Endodermal cell (in vitro differentiated cells): Measurements from ENCODE around the gene LRRC75B. TPM values are rescaled to one million over a fixed set of nuclear protein-coding genes. Genes with fewer than 3 reads are reported as not detected.

Experiments
- DNase-seq: peaks from one replicate; pipeline ENCODE4 v3.0.0-alpha.2; 2017
- H3K27ac ChIP-seq: 2 replicates; pipeline ENCODE4 v1.5.1; 2013; ENCODE audit warnings: mild to moderate bottlenecking, low read depth, low read length, moderate library complexity
- H3K27me3 ChIP-seq: 2 replicates; pipeline ENCODE4 v1.6.1; 2013; ENCODE audit warnings: mild to moderate bottlenecking, low read length, moderate library complexity; ENCODE audit not compliant: insufficient read depth, control insufficient read depth, poor library complexity, severe bottlenecking
- H3K36me3 ChIP-seq: 2 replicates; pipeline ENCODE4 v1.7.0; 2013; ENCODE audit warnings: mild to moderate bottlenecking, low read length, moderate library complexity; ENCODE audit not compliant: control insufficient read depth, insufficient read depth
- H3K4me1 ChIP-seq: one replicate; pipeline ENCODE4 v1.7.0; 2013; ENCODE audit warnings: low read length; ENCODE audit not compliant: control insufficient read depth, insufficient read depth
- H3K4me3 ChIP-seq: 2 replicates; pipeline ENCODE4 v1.5.1; 2013; ENCODE audit warnings: mild to moderate bottlenecking, low read length, moderate library complexity
- H3K9ac ChIP-seq: 2 replicates; pipeline ENCODE4 v1.6.1; 2013; ENCODE audit warnings: mild to moderate bottlenecking, low read length, moderate library complexity; ENCODE audit not compliant: poor library complexity, severe bottlenecking; ENCODE audit errors: extremely low read depth
- H3K9me3 ChIP-seq: 2 replicates; pipeline ENCODE4 v1.6.1; 2013; ENCODE audit warnings: mild to moderate bottlenecking, low read length, moderate library complexity; ENCODE audit not compliant: control insufficient read depth
- H3K27ac Mint-ChIP-seq: 2 replicates; pipeline ENCODE4 v1.8.0; 2020; ENCODE audit warnings: mixed read lengths
- H3K27me3 Mint-ChIP-seq: 2 replicates; pipeline ENCODE4 v1.8.0; 2021; ENCODE audit warnings: mild to moderate bottlenecking, mixed read lengths; ENCODE audit not compliant: insufficient read depth
- H3K36me3 Mint-ChIP-seq: 2 replicates; pipeline ENCODE4 v1.8.0; 2020; ENCODE audit warnings: low read depth, mixed read lengths
- H3K4me1 Mint-ChIP-seq: 2 replicates; pipeline ENCODE4 v1.8.0; 2020; ENCODE audit warnings: mixed read lengths
- H3K4me3 Mint-ChIP-seq: 2 replicates; pipeline ENCODE4 v1.8.0; 2020; ENCODE audit warnings: mild to moderate bottlenecking, moderate library complexity, mixed read lengths
- H3K9me3 Mint-ChIP-seq: 2 replicates; pipeline ENCODE4 v1.8.0; 2020; ENCODE audit warnings: mild to moderate bottlenecking, mixed read lengths
- CTCF ChIP-seq: fragments of 200-600 bp; sonication (generic); conservative IDR thresholded peaks from 2 replicates; pipeline ENCODE4 v1.5.0; 2021; ENCODE audit warnings: antibody characterized with exemption, mild to moderate bottlenecking
- WGBS, 2 experiments: methylation state at CpG; one replicate each; pipeline versions ENCODE4 v1.1.5 to v1.1.7; 2013; ENCODE audit warnings: missing lambda C conversion rate in 2 of 2, mixed read lengths in 1 of 2; ENCODE audit not compliant: insufficient coverage in 1 of 2, insufficient read length in 1 of 2; 5-methylcytosine and 5-hydroxymethylcytosine counted together
- total RNA-seq, 2 donors: library from RNA; stranded (reverse); fragmentation: NEBNext Ultra II Directional in 1 of 2; extraction: Animal tissue kit (Norgen Biotek cat#: 25700) in 1 of 2; gene quantifications; 2 replicates in 1 of 2; 3 replicates in 1 of 2; pipeline ENCODE4 v1.2.1, GENCODE V29; 2021

LRRC75B gene
- total RNA-seq, 2 donors from 2014 or later: 27.4 to 31.2 TPM

DNA sequence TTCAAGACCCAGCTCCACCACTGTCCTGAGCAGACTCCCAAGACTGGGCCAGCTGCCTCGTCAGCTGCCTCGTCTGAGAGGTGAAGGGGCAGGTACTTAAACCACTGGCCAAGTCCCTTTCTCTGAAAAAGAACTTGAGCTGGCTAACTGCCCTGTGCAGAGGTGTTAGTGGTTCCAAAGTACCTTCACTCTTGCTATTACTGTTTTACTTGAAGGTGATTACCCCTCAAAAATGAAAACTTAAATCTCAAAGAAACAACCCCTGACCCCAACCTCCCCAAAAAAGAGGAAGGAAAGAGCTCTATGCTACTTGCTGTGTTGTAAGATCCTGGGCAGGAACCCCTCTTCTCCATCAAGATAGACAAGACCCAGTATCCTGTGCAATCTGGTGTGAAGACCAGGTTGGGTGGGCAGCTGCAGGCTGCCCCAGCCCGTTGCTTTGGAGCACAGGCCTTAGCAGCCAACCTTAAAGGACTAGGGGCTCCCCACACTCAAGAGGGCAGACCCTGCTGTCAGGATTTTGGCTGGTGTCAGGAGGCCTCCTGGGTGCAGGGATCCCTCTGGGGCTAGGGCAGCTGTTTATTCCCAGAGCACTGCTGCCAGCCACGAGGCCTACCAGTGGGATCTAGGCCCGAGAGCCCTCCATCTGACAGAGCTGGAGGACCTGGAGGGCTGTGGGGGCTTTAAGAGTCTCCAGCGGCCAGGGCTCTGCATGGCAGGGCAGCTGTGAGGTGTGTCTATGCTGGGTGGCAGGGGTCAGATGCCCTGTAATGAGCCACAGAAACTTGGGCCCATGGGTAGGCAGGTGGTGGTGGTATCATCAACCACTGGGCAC is 51.0 kb downstream of the LRRC75B start:
- Mint-ChIP-seq H3K36me3 (peaks cover 40% of the 10 kb centered on the region), H3K9me3 (no peaks in the 10 kb centered on the region), H3K4me1 (no peaks in the 10 kb centered on the region), H3K27me3 (no peaks in the 10 kb centered on the region), H3K27ac (no peak overlapping the region), H3K4me3 (no peak overlapping the region)
- Histone ChIP-seq H3K4me1 (no peaks in the 10 kb centered on the region), H3K9me3 (no peaks in the 10 kb centered on the region), H3K27ac (no peak overlapping the region), H3K27me3 (no peaks in the 10 kb centered on the region), H3K4me3 (no peak overlapping the region), H3K36me3 (peaks cover 47% of the 10 kb centered on the region), H3K9ac (no peak overlapping the region)
- DNase-seq: no peak
- TF ChIP-seq CTCF: no peak
- WGBS, 2 experiments: 90 to 97% methylated on average over 5 to 6 of the region's 6 CpGs

DNA sequence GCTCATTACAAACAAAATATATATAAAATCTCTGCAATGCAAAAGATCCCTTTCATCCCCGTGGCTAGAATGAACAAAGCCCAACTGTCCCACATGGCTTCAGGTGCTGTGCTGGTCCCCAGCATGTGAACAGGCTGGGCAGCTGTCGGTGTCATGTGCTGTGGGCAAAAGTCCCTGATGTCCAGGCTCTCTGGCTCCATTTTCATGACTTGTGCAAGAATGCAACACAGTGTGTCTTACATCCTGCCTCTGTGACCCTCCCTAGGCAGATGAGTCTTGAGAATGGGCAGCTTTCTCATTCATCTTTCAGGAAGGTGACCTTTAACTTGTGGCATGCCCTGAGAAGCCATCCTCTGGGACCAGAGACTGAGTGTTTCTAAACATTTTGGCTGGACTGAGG is 52.4 kb downstream of the LRRC75B start:
- Mint-ChIP-seq H3K27me3 (no peaks in the 10 kb centered on the region), H3K9me3 (no peaks in the 10 kb centered on the region), H3K27ac (no peak overlapping the region), H3K36me3 (peaks cover 31% of the 10 kb centered on the region), H3K4me1 (no peaks in the 10 kb centered on the region), H3K4me3 (no peak overlapping the region)
- H3K27me3 ChIP-seq: no peaks in the 10 kb centered on the region
- no peak overlapping the region for H3K27ac ChIP-seq
- no peak overlapping the region for H3K9ac ChIP-seq
- 97 to 100% methylated on average over 1 to 2 of the region's 2 CpGs for WGBS, 2 experiments
- no peaks in the 10 kb centered on the region for H3K9me3 ChIP-seq
- DNase-seq: no peak
- no peak for TF ChIP-seq CTCF
- H3K4me1 ChIP-seq: no peaks in the 10 kb centered on the region
- no peak overlapping the region for H3K4me3 ChIP-seq
- peaks cover 39% of the 10 kb centered on the region for H3K36me3 ChIP-seq

DNA sequence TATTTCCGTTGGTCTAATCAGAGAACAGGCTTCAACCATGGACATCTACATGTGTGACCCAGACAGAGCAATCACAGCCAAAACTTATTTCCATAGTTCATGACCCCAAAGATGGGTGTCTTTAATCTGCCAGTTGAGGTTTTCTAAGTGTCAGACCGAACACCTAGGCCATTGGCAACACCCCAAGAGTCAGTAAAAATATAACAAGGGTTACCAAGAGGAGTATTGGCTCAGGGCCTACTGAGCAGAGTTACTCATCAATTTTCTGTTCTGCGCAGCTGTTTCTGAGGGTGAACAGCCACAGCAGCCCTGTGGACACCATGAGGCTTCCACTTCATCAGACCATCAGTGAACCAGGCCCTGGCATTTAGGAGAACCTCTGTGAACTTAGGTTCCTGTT is 56.8 kb downstream of the LRRC75B start:
- Mint-ChIP-seq H3K4me1 (no peaks in the 10 kb centered on the region), H3K27ac (no peak overlapping the region), H3K9me3 (no peaks in the 10 kb centered on the region), H3K36me3 (peaks cover 8% of the 10 kb centered on the region), H3K27me3 (no peaks in the 10 kb centered on the region), H3K4me3 (no peak overlapping the region)
- no peak for DNase-seq
- Histone ChIP-seq H3K4me3 (no peak overlapping the region), H3K9ac (no peak overlapping the region), H3K27me3 (no peaks in the 10 kb centered on the region), H3K27ac (no peak overlapping the region), H3K4me1 (no peaks in the 10 kb centered on the region), H3K36me3 (peaks cover 9% of the 10 kb centered on the region), H3K9me3 (no peaks in the 10 kb centered on the region)
- 90 to 94% methylated on average over 3 of the region's 3 CpGs for WGBS, 2 experiments
- no peak for TF ChIP-seq CTCF

Other genes with a start within 250 kb of the LRRC75B start
- 1 to 10 TPM; 4.1 to 4.7 TPM for gene ADORA2A, start 165.5 kb downstream of the LRRC75B start, total RNA-seq
- gene UPB1, start 97.7 kb downstream of the LRRC75B start, total RNA-seq: under 1 TPM in 1 of 2 donors, not detected in 1; 0.40 TPM
- gene GUCD1, start 37.9 kb downstream of the LRRC75B start, total RNA-seq: 10 to 100 TPM; 64.7 to 73.6 TPM
- gene SNRPD3, start 37.1 kb downstream of the LRRC75B start, total RNA-seq: 100 to 1,000 TPM; 158 to 180 TPM
- 10 to 100 TPM; 22.4 to 52.8 TPM for gene GGT1, start 10.1 kb upstream of the LRRC75B start, total RNA-seq
- gene PIWIL3, start 181.6 kb upstream of the LRRC75B start, total RNA-seq: not detected
- gene SGSM1, start 213.1 kb upstream of the LRRC75B start, total RNA-seq: 1 to 10 TPM; 1.6 to 3.0 TPM